ENCODE results near the gene KLF2. TPM values are rescaled to one million over a fixed set of nuclear protein-coding genes. Genes with fewer than 3 reads are reported as not detected.

The KLF2 gene
- total RNA-seq, 4 donors from 2014 or later: 64.9 to 74.1 (median 68.5) TPM

DNA sequence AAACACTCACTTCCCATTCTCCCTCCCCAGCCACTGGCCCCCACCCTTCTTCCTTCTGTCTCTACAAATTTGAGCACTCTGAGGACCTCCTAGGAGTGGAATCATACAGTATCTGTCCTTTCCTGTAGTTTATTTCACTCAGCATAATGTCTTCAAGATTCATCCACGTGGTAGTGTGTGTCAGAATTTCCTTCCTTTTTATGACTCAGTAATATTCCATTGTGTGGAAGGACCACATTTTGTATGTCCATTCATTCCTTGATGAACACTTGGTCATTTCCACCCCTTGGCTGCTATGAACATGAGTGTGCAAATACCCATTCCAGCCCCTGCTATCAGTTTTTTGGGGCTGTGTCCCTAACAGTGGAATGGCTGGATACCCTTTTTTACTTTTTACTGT lies 9.8 kb downstream of the KLF2 start:
- H3K9me3 ChIP-seq: no peaks in the 10 kb centered on the region
- intact Hi-C loops (cut with DNase I): no loop called here
- no peak overlapping the region for H3K4me3 ChIP-seq
- H3K27me3 ChIP-seq: no peaks in the 10 kb centered on the region
- TF ChIP-seq POLR2AphosphoS5 (IDR thresholded peaks at IDR 0.05): peak in 1 of 2 donors; percentile 5
- no peak for TF ChIP-seq POLR2A (IDR thresholded peaks at IDR 0.05; ENCODE audit: low read depth)
- peaks cover 22 to 38% (median 33%) of the 10 kb centered on the region in 4 donors for H3K4me1 ChIP-seq
- DNase-seq (ENCODE audit: extremely low spot score): no peak
- WGBS: 50% methylated on average over 1 of the region's 1 CpG
- no peaks in the 10 kb centered on the region for H3K36me3 ChIP-seq
- no peak overlapping the region for H3K27ac ChIP-seq (replicated peaks in 1 of 4)

DNA sequence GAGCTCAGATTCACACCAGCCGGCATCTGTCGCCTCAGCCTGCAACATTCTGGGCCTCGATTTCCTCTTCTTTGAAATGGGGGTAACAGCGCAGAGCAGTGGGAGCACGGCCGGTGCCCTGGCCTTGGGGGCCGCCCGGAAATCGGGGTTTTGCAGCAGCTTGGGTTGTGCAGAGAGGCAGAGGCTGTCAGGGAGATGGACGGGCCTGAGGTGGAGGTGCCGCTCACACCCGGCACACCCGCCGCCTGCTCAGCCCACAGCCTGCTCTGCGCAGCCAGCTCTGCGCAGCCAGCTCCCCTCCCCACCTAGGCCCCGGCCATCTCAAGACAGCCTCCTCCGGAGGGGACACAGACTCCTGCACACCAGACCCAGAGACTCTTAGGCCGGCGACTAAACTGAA lies 10.6 kb downstream of the KLF2 start:
- DNase-seq (ENCODE audit: extremely low spot score): no peak
- H3K36me3 ChIP-seq: no peaks in the 10 kb centered on the region
- intact Hi-C loops (cut with DNase I): no loop called here
- H3K27me3 ChIP-seq: no peaks in the 10 kb centered on the region
- peaks cover 29 to 44% (median 34%) of the 10 kb centered on the region in 4 donors for H3K4me1 ChIP-seq
- H3K27ac ChIP-seq (replicated peaks in 1 of 4): no peak overlapping the region
- TF ChIP-seq EP300 (IDR thresholded peaks at IDR 0.05) (no peak), POLR2AphosphoS5 (IDR thresholded peaks at IDR 0.05) (no peak), POLR2A (IDR thresholded peaks at IDR 0.05; ENCODE audit: low read depth) (no peak)
- TF ChIP-seq, protein P1, sequence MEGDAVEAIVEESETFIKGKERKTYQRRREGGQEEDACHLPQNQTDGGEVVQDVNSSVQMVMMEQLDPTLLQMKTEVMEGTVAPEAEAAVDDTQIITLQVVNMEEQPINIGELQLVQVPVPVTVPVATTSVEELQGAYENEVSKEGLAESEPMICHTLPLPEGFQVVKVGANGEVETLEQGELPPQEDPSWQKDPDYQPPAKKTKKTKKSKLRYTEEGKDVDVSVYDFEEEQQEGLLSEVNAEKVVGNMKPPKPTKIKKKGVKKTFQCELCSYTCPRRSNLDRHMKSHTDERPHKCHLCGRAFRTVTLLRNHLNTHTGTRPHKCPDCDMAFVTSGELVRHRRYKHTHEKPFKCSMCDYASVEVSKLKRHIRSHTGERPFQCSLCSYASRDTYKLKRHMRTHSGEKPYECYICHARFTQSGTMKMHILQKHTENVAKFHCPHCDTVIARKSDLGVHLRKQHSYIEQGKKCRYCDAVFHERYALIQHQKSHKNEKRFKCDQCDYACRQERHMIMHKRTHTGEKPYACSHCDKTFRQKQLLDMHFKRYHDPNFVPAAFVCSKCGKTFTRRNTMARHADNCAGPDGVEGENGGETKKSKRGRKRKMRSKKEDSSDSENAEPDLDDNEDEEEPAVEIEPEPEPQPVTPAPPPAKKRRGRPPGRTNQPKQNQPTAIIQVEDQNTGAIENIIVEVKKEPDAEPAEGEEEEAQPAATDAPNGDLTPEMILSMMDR (IDR thresholded peaks at IDR 0.05): no peak
- no peak overlapping the region for H3K4me3 ChIP-seq
- WGBS: 97% methylated on average over 12 of the region's 20 CpGs
- H3K9me3 ChIP-seq: no peaks in the 10 kb centered on the region

DNA sequence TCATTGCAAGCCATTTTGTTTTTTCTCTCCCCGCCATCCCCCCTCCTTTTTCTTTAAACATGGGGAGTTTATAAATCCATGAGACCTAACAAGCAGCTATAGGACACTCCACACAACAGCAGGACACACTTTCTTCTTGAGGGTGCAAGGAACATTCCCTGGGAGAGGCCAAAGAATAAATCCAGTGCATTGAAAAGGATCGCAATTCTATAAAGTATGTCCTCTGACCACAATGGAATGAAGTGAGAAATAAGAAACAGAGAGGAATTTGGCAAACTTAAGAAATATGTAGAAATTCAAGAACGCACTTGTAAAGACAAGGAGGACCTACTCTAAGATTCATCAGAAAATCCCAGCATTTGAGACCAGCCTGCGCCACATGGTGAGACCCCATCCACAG lies 11.9 kb downstream of the KLF2 start:
- Histone ChIP-seq H3K36me3 (no peaks in the 10 kb centered on the region), H3K9me3 (no peaks in the 10 kb centered on the region), H3K4me3 (no peak overlapping the region), H3K27ac (replicated peaks in 1 of 4) (no peak overlapping the region), H3K4me1 (peaks cover 30 to 44% (median 32%) of the 10 kb centered on the region in 4 donors), H3K27me3 (no peaks in the 10 kb centered on the region)
- no peak for DNase-seq (ENCODE audit: extremely low spot score)
- intact Hi-C loops (cut with DNase I): no loop called here
- WGBS: 100% methylated on average over 4 of the region's 4 CpGs
- TF ChIP-seq EP300 (IDR thresholded peaks at IDR 0.05) (no peak), POLR2A (IDR thresholded peaks at IDR 0.05; ENCODE audit: low read depth) (no peak), POLR2AphosphoS5 (IDR thresholded peaks at IDR 0.05) (no peak)
- TF ChIP-seq, protein P1 (IDR thresholded peaks at IDR 0.05): no peak

DNA sequence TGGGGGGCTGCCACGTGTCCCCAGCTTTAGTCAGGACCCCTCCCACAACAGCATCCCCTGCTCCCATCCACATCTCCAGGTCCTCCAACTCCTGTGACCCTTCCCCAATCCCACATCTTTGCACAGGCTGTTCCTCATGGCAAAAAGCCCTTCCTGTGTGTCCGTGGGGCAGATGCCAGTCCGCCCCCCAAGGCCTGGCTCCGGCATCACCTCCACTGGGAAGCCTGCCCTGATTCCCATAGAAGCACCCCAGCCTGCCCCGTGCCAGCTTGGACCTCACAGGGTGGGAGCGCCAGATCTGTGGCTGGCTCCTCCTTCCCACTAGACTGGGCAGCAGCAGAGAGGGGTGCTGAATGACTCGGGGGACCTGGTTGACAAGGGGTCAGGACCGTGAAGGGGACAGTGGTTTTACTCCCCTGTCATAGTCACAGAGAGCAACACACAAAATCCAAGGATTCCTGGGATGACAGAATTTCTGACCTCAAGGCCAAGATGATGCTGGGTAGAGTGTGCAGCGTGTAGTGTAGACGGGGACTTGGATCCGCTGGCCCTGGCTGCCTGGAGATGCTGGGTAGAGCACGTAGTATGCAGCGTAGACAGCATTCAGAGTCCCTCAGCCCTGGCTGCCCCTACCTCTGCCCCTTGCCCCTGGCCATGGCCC lies 13.3 kb downstream of the KLF2 start:
- no peak for TF ChIP-seq EP300 (IDR thresholded peaks at IDR 0.05)
- TF ChIP-seq, protein P1 (IDR thresholded peaks at IDR 0.05): no peak
- TF ChIP-seq POLR2A (IDR thresholded peaks at IDR 0.05; ENCODE audit: low read depth): no peak
- TF ChIP-seq POLR2AphosphoS5 (IDR thresholded peaks at IDR 0.05): no peak
- no peaks in the 10 kb centered on the region for H3K27me3 ChIP-seq
- H3K36me3 ChIP-seq: no peaks in the 10 kb centered on the region
- WGBS: 83% methylated on average over 12 of the region's 13 CpGs
- intact Hi-C loops (cut with DNase I): no loop called here
- H3K9me3 ChIP-seq: no peaks in the 10 kb centered on the region
- H3K4me3 ChIP-seq: no peak overlapping the region
- no peak for DNase-seq (ENCODE audit: extremely low spot score)
- H3K27ac ChIP-seq (replicated peaks in 1 of 4): peak overlapping the region; percentile 55 to 86 (median 85)
- H3K4me1 ChIP-seq: peaks cover 37 to 55% (median 40%) of the 10 kb centered on the region in 4 donors

DNA sequence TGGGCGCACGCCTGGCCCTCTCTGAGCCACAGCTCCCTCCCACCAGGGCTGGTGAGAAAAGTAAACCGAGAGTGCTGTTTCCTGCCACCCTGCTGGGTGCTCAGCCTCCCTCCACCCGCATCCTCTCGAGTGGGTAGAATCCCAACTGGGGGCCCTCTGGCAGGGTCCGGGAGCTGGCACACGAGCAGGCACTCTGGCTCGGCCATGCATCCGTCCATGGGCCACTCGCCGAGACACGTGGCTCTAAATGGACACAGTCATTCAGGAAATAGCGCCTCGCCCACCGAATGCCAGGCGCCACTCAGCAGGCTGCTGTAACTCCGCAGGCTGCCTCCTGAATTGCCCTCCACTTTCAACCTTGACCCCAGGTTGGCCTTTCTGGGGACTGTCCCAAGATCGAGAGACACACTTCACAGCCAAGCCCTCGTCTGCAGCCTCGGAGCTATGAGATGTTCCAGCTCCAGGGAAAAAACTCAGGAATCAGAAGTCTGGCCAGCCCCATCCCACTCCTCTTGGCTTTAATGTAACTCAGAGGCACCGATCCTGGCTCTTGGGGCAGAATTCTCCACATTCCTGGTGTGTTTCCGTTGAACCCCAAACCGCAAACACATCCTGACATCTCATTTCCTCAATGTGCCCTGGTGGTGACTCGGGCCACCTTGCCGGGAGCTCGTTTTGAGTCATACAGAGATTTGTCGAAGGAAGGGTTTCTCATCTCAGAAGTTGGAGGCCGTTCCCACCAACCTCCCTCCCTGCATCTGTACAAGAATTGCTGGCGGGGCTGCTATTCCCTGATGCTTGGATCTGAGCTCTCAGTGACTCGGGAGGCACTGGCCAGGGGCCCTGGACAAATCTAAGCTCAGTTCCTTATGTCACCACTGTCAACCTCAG lies 14.1 kb downstream of the KLF2 start:
- Histone ChIP-seq H3K4me1 (peaks cover 42 to 59% (median 46%) of the 10 kb centered on the region in 4 donors), H3K27ac (replicated peaks in 1 of 4) (peak overlapping the region; percentile 55 to 86 (median 85)), H3K4me3 (peak overlapping the region in 1 of 4 donors; percentile 0), H3K27me3 (no peaks in the 10 kb centered on the region), H3K9me3 (no peaks in the 10 kb centered on the region), H3K36me3 (no peaks in the 10 kb centered on the region)
- TF ChIP-seq POLR2A (IDR thresholded peaks at IDR 0.05; ENCODE audit: low read depth) (no peak), EP300 (IDR thresholded peaks at IDR 0.05) (no peak), POLR2AphosphoS5 (IDR thresholded peaks at IDR 0.05) (peak; percentile 30 to 37)
- TF ChIP-seq, protein P1 (IDR thresholded peaks at IDR 0.05): no peak
- 32% methylated on average over 20 of the region's 30 CpGs for WGBS
- no peak for DNase-seq (ENCODE audit: extremely low spot score)
- intact Hi-C loops (cut with DNase I): no loop called here
